Measurements from ENCODE around the gene PUS7L. TPM values are rescaled to one million over a fixed set of nuclear protein-coding genes. Genes with fewer than 3 reads are reported as not detected.

The PUS7L gene
- 10 to 100 TPM; 17.1 to 18.8 TPM for total RNA-seq

DNA sequence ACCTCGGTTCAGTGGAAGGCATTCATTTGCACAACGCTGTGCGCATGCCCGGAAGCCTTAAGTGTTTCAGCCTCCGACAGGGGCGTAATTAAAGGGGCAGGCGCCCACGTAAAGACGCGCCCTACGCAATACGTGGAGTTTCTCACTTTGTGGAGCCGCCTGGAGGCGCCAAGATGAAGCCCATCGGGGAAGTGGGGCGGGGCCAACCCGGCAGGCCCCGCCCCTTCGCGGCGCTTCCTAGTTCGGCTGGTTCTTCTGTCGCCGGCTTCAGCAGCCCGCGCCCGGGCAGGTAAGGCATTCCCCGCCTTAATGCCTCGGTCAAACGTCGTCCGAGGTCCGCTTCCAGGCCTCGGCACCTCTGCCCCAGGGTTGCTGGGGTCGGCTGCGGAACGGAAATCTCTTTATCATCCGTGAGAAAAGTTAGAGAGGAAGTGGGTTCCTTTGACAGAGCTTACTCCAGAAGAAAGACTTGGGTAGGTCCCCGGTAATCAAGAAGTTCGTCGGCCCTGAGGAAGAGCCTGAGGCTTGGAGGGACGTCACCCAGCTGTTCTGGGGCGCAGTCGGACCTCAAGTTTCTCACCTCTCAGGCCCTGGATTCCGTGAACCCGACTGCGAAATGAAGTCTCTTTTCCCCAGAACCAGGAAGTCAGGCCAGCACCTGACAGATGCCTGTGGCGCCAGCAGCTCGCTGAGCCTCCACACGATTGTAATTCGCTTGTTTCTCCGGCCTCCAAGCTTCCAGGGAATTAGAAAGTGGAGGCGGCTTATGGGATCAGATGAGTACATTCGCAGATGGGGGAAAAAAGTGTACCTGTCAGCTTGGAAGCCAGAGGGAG is at the start of gene PUS7L, which contains the start of gene IRAK4:
Gene PUS7L, minus strand, starts transcription at position 63 of the 836 bp plus-strand sequence. CDS start 3,545 bp downstream, outside the sequence.
Gene IRAK4, plus strand, starts transcription at position 224 of the 836 bp plus-strand sequence. CDS start 9,161 bp downstream, outside the sequence.
- Mint-ChIP-seq H3K4me3 (peak within 1 kb of the TSS; percentile 97), H3K27me3 (no peaks in the 10 kb centered on the region), H3K9me3 (no peaks in the 10 kb centered on the region), H3K36me3 (ENCODE audit: low read depth) (peaks cover 49% of the 10 kb centered on the region), H3K4me1 (peaks cover 64% of the 10 kb centered on the region), H3K27ac (peak within 1 kb of the TSS; percentile 99)
- ChIA-PET CTCF (interaction anchor here (0.7 to 2.0 kb wide), 12 partner anchors 9 to 1338 kb away, joined by 3 to 8 read pairs (median 4); partner anchors contain the start of gene TWF1), POLR2A (interaction anchor here (0.8 to 4.2 kb wide), 15 partner anchors 9 to 124 kb away, joined by 3 to 88 read pairs (median 5); partner anchors contain the start of genes TMEM117 and TWF1)
- peak; percentile 96 for DNase-seq

DNA sequence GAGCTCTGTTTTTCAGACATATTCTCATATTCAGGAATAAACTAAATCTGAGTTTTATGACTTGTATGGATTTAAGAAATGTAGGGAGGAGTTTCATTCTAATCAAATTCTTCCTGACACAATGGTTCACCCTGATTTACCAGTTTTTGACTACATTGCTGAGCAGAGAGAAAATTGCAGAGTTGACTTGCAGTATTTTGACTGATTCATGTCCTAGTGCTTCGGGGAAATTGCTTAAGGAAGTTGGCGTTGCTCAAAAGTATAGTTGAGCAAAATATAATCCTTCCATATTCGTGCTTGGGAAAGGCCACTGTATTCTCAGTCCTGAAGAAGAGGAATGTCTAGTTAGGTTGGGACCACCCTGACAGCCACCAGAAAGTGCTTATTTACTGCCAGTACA is 48.8 kb upstream of the PUS7L start:
- Mint-ChIP-seq H3K27me3 (no peaks in the 10 kb centered on the region), H3K36me3 (ENCODE audit: low read depth) (peaks cover 15% of the 10 kb centered on the region), H3K9me3 (no peaks in the 10 kb centered on the region), H3K4me1 (peaks cover 31% of the 10 kb centered on the region), H3K4me3 (peak overlapping the region; percentile 96), H3K27ac (peak overlapping the region; percentile 100)
- CTCF ChIA-PET: interaction anchor here (0.9 to 2.3 kb wide), 4 partner anchors 25 to 75 kb away, joined by 4 to 11 read pairs (median 6); partner anchors contain the start of genes IRAK4, PUS7L and TMEM117
- DNase-seq: no peak
- POLR2A ChIA-PET: interaction anchor here (0.9 to 5.5 kb wide), 11 partner anchors 9 to 48 kb away, joined by 3 to 88 read pairs (median 16); partner anchors contain the start of genes IRAK4, PUS7L and TMEM117

GRCh38 chr12:43806737-43807072 is 48.1 kb upstream of the PUS7L start:
- POLR2A ChIA-PET: interaction anchor here (0.8 to 5.5 kb wide), 20 partner anchors 9 to 76 kb away, joined by 3 to 88 read pairs (median 6); partner anchors contain the start of genes IRAK4, PUS7L and TMEM117
- H3K36me3 Mint-ChIP-seq (ENCODE audit: low read depth): peaks cover 19% of the 10 kb centered on the region
- H3K4me1 Mint-ChIP-seq: peaks cover 33% of the 10 kb centered on the region
- no peaks in the 10 kb centered on the region for H3K9me3 Mint-ChIP-seq
- peak overlapping the region; percentile 100 for H3K27ac Mint-ChIP-seq
- no peak for DNase-seq
- H3K27me3 Mint-ChIP-seq: no peaks in the 10 kb centered on the region
- peak overlapping the region; percentile 96 for H3K4me3 Mint-ChIP-seq
- CTCF ChIA-PET: interaction anchor here (0.9 to 2.3 kb wide), 5 partner anchors 11 to 76 kb away, joined by 4 to 11 read pairs (median 4); partner anchors contain the start of genes IRAK4 and TMEM117

- POLR2A ChIA-PET: interaction anchor here (0.7 to 5.5 kb wide), 22 partner anchors 9 to 77 kb away, joined by 3 to 88 read pairs (median 5); partner anchors contain the start of genes IRAK4, PUS7L and TMEM117
- CTCF ChIA-PET: interaction anchor here (0.9 to 2.3 kb wide), 7 partner anchors 9 to 76 kb away, joined by 3 to 11 read pairs (median 4); partner anchors contain the start of genes IRAK4 and TMEM117
- Mint-ChIP-seq H3K4me1 (peaks cover 34% of the 10 kb centered on the region), H3K9me3 (no peaks in the 10 kb centered on the region), H3K4me3 (peak within 1 kb of the TSS; percentile 96), H3K36me3 (ENCODE audit: low read depth) (peaks cover 21% of the 10 kb centered on the region), H3K27ac (peak within 1 kb of the TSS; percentile 100), H3K27me3 (no peaks in the 10 kb centered on the region)
- peak; percentile 90 for DNase-seq
These were observed 47.5 kb upstream of the PUS7L start, which contains the start of gene TWF1 for GRCh38 chr12:43805860-43806736. Gene TWF1 (minus strand): TSS chr12:43806317. CDS start chr12:43806245, 72 bp downstream.

GRCh38 chr12:43805149-43805859 is 46.7 kb upstream of the PUS7L start:
- CTCF ChIA-PET: interaction anchor here (0.9 to 2.3 kb wide), 7 partner anchors 8 to 77 kb away, joined by 3 to 11 read pairs (median 3); partner anchors contain the start of genes IRAK4 and TMEM117
- peak overlapping the region; percentile 96 for H3K4me3 Mint-ChIP-seq
- no peak for DNase-seq
- H3K27me3 Mint-ChIP-seq: no peaks in the 10 kb centered on the region
- POLR2A ChIA-PET: interaction anchor here (0.7 to 5.5 kb wide), 16 partner anchors 9 to 77 kb away, joined by 3 to 88 read pairs (median 8); partner anchors contain the start of genes IRAK4, PUS7L and TMEM117
- peaks cover 35% of the 10 kb centered on the region for H3K4me1 Mint-ChIP-seq
- H3K9me3 Mint-ChIP-seq: no peaks in the 10 kb centered on the region
- peak overlapping the region; percentile 100 for H3K27ac Mint-ChIP-seq
- H3K36me3 Mint-ChIP-seq (ENCODE audit: low read depth): peaks cover 28% of the 10 kb centered on the region

DNA sequence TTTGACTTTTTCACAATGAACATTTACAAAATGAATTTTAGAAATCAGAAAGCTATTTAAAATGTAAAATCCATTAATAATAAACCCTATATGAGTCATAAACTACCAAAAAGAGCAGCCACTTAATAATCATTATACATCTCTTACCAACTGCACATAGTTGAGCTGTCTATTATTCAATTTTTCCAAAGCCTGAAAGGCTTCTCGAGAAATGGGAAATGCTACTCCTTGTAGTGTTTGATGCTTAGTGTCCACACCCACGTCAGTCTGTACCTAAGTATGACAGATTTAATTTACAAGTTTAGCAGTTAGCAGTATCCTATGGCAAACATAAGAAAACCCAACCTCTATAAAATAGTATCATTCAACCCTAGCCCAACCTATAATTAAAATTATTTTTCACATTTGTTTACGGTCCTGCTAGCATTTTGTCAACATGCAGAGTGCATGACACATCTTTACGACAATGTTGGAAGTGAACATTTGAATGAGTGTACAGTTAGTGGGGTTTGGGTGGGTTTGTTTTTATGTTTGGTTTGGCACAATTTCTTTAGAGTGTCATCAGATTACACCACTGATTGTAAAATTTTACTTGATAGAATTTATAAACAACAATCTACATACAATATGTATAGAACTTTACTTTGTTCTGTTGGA is 39.1 kb upstream of the PUS7L start:
- CTCF ChIA-PET: interaction anchor here (1.0 kb wide), 3 partner anchors 8 to 85 kb away, joined by 3 read pairs; partner anchors contain the start of genes IRAK4, PUS7L and TWF1
- H3K4me3 Mint-ChIP-seq: no peak overlapping the region

GRCh38 chr12:43795716-43796280 is 37.2 kb upstream of the PUS7L start:
- Mint-ChIP-seq H3K27me3 (no peaks in the 10 kb centered on the region), H3K36me3 (ENCODE audit: low read depth) (peaks cover 42% of the 10 kb centered on the region), H3K9me3 (no peaks in the 10 kb centered on the region), H3K27ac (no peak overlapping the region), H3K4me1 (peaks cover 2% of the 10 kb centered on the region), H3K4me3 (no peak overlapping the region)
- CTCF ChIA-PET: interaction anchor here (1.2 kb wide), 1 partner anchor 10 kb away, joined by 4 read pairs; the partner anchor contains the start of gene TWF1
- POLR2A ChIA-PET: interaction anchor here (2.8 kb wide), 1 partner anchor 10 kb away, joined by 23 read pairs; the partner anchor contains the start of gene TWF1
- no peak for DNase-seq

More for the DNA sequence above, 39.1 kb upstream of the PUS7L start:
- no peaks in the 10 kb centered on the region for H3K27me3 Mint-ChIP-seq
- no peak overlapping the region for H3K27ac Mint-ChIP-seq
- peaks cover 45% of the 10 kb centered on the region for H3K36me3 Mint-ChIP-seq (ENCODE audit: low read depth)
- POLR2A ChIA-PET: interaction anchor here (1.2 to 2.8 kb wide), 3 partner anchors 8 to 39 kb away, joined by 3 to 23 read pairs (median 4); partner anchors contain the start of gene TWF1
- DNase-seq: no peak
- H3K9me3 Mint-ChIP-seq: no peaks in the 10 kb centered on the region
- peaks cover 6% of the 10 kb centered on the region for H3K4me1 Mint-ChIP-seq

GRCh38 chr12:43789941-43790340 is 31.4 kb upstream of the PUS7L start:
- no peak for DNase-seq
- no peak overlapping the region for H3K4me3 Mint-ChIP-seq
- no peak overlapping the region for H3K27ac Mint-ChIP-seq
- CTCF ChIA-PET: interaction anchor here (0.7 to 1.3 kb wide), 2 partner anchors 12 to 53 kb away, joined by 3 to 6 read pairs; no protein-coding TSS in a partner anchor
- H3K27me3 Mint-ChIP-seq: no peaks in the 10 kb centered on the region
- H3K9me3 Mint-ChIP-seq: no peaks in the 10 kb centered on the region
- no peaks in the 10 kb centered on the region for H3K4me1 Mint-ChIP-seq
- H3K36me3 Mint-ChIP-seq (ENCODE audit: low read depth): peaks cover 42% of the 10 kb centered on the region
- POLR2A ChIA-PET: no interaction called here

GRCh38 chr12:43786899-43787693 is 28.5 kb upstream of the PUS7L start:
- POLR2A ChIA-PET: interaction anchor here (0.8 to 1.2 kb wide), 3 partner anchors 18 to 49 kb away, joined by 3 to 5 read pairs (median 3); partner anchors contain the start of gene TMEM117
- no peaks in the 10 kb centered on the region for H3K27me3 Mint-ChIP-seq
- CTCF ChIA-PET: interaction anchor here (1.1 kb wide), 1 partner anchor 10 kb away, joined by 3 read pairs; no protein-coding TSS in a partner anchor
- no peak overlapping the region for H3K4me3 Mint-ChIP-seq
- H3K4me1 Mint-ChIP-seq: no peaks in the 10 kb centered on the region
- peaks cover 56% of the 10 kb centered on the region for H3K36me3 Mint-ChIP-seq (ENCODE audit: low read depth)
- H3K27ac Mint-ChIP-seq: no peak overlapping the region
- H3K9me3 Mint-ChIP-seq: no peaks in the 10 kb centered on the region
- no peak for DNase-seq

DNA sequence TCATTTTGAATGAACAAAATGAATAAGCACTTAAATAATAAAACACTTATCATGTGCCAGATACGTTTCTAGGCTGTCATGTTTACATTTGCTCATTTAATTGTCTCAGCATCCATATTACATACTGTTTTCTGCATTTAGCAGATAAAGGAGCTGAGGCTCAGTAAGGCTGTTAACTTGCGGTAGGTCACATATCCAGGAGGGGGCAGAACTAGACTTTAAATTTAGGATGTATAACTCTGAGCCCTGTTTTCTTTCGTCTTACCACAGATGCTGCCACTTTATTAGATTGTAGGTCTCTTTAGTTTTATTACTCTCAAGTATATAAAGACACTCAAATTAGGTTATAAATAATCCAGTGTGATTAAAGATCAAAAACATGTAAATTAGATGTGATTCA is 17.9 kb upstream of the PUS7L start:
- H3K27ac Mint-ChIP-seq: no peak overlapping the region

More for the DNA sequence above, 17.9 kb upstream of the PUS7L start:
- H3K9me3 Mint-ChIP-seq: no peaks in the 10 kb centered on the region
- peaks cover 1% of the 10 kb centered on the region for H3K4me1 Mint-ChIP-seq
- CTCF ChIA-PET: interaction anchor here (0.6 to 2.8 kb wide), 7 partner anchors 10 to 1746 kb away, joined by 3 to 29 read pairs (median 3); partner anchors contain the start of genes IRAK4 and PUS7L
- H3K36me3 Mint-ChIP-seq (ENCODE audit: low read depth): peaks cover 35% of the 10 kb centered on the region
- H3K27me3 Mint-ChIP-seq: no peaks in the 10 kb centered on the region
- no peak for DNase-seq
- H3K4me3 Mint-ChIP-seq: no peak overlapping the region
- POLR2A ChIA-PET: interaction anchor here (1.2 to 1.7 kb wide), 2 partner anchors 18 to 22 kb away, joined by 4 to 7 read pairs; partner anchors contain the start of genes IRAK4 and PUS7L

All from activated CD4-positive, alpha-beta memory T cell treated with anti-CD3 and anti-CD28 coated beads, Interleukin-2, amount 10 ng/mL, durations not matched to agents 7 days and 5 days (primary cell).